ENCODE measurements around the gene CNOT10. TPM values are rescaled to one million over a fixed set of nuclear protein-coding genes. Genes with fewer than 3 reads are reported as not detected.

Gene CNOT10
- total RNA-seq, 4 donors from 2014 or later = 12.7 to 24.2 (median 19.7) TPM

GRCh38 chr3:32821686-32822296, 136.8 kb downstream of the CNOT10 start:
- H3K36me3 ChIP-seq = no peaks in the 10 kb centered on the region
- peaks cover 11 to 31% (median 21%) of the 10 kb centered on the region in 3 donors for H3K4me1 ChIP-seq
- TF ChIP-seq CTCF (IDR thresholded peaks at IDR 0.05) (no peak), POLR2A (IDR thresholded peaks at IDR 0.05) (no peak)
- H3K4me3 ChIP-seq = peak overlapping the region in 1 of 4 donors; percentile 1
- no peak for DNase-seq
- no peak overlapping the region for H3K27ac ChIP-seq
- H3K9me3 ChIP-seq = peaks cover 0 to 5% (median 0%) of the 10 kb centered on the region in 3 donors
- intact Hi-C loops (cut with DNase I) = no loop called here
- peaks cover 8 to 86% (median 21%) of the 10 kb centered on the region in 4 donors for H3K27me3 ChIP-seq
- WGBS, 2 donors = 61 to 93% methylated on average over 5 to 8 of the region's 44 CpGs

GRCh38 chr3:32822609-32823498, 137.9 kb downstream of the CNOT10 start:
- Histone ChIP-seq H3K4me3 (no peak overlapping the region), H3K36me3 (no peaks in the 10 kb centered on the region), H3K9me3 (peaks cover 0 to 5% (median 0%) of the 10 kb centered on the region in 3 donors), H3K27me3 (peaks cover 8 to 76% (median 19%) of the 10 kb centered on the region in 4 donors), H3K4me1 (peaks cover 4 to 21% (median 11%) of the 10 kb centered on the region in 3 donors), H3K27ac (no peak overlapping the region)
- no peak for DNase-seq
- 78 to 89% methylated on average over 5 of the region's 5 CpGs for WGBS, 2 donors
- intact Hi-C loops (cut with DNase I) = no loop called here
- no peak for TF ChIP-seq CTCF (IDR thresholded peaks at IDR 0.05)
- TF ChIP-seq POLR2A (IDR thresholded peaks at IDR 0.05) = no peak

Other genes with a start within 250 kb of the CNOT10 start
- 10 to 100 TPM; 36.6 to 70.9 (median 63.9) TPM for gene CMTM6, start 182.3 kb upstream of the CNOT10 start, total RNA-seq
- gene DYNC1LI1, start 114.3 kb upstream of the CNOT10 start, total RNA-seq = 10 to 100 TPM; 12.8 to 29.9 (median 24.8) TPM
- gene TRIM71, start 132.8 kb downstream of the CNOT10 start, total RNA-seq = not detected

All from esophagus squamous epithelium (tissue), 5 donors.